ENCODE results near the gene EVC2. TPM values are rescaled to one million over a fixed set of nuclear protein-coding genes. Genes with fewer than 3 reads are reported as not detected.

The EVC2 gene
- total and polyA plus RNA-seq, 2 of the 13 experiments (the other 11 are each of a cell fraction or from before 2014, with no cell fraction given) = not detected

GRCh38 chr4:5700459-5700858 is 7.9 kb downstream of the EVC2 start:
- ATAC-seq (no peak), FAIRE-seq (no peak), DNase-seq (ENCODE audit: low spot score) (no peak)
- Histone ChIP-seq H2AFZ (ENCODE audit: low read length) (no peak overlapping the region), H3K4me1 (ENCODE audit: insufficient read depth, low read length) (no peaks in the 10 kb centered on the region), H3K4me2 (ENCODE audit: low read depth, low read length) (no peak overlapping the region), H3K4me3 (replicated peaks in 1 of 3; ENCODE audit: insufficient read depth in 1 of 3, low read depth in 2 of 3, low read length in 3 of 3) (no peak overlapping the region), H3K36me3 (replicated peaks in 1 of 2; ENCODE audit: control insufficient read depth in 1 of 2, insufficient read depth in 2 of 2, low read length in 2 of 2) (no peaks in the 10 kb centered on the region), H3K79me2 (ENCODE audit: insufficient read depth, low read length) (no peaks in the 10 kb centered on the region), H4K20me1 (ENCODE audit: insufficient read depth, low read length) (no peaks in the 10 kb centered on the region), H3K27me3 (ENCODE audit: control insufficient read depth in 1 of 2, insufficient read depth in 2 of 2, low read length in 2 of 2) (peaks cover 0 to 6% of the 10 kb centered on the region in 2 experiments; a peak in 1 of 5 replicates), H3K27ac (ENCODE audit: extremely low read length, insufficient read depth, low read length) (no peak overlapping the region), H3K9ac (ENCODE audit: insufficient read depth, low read depth, low read length) (no peak overlapping the region), H3K9me3 (ENCODE audit: low read length) (no peaks in the 10 kb centered on the region)
- WGBS (ENCODE audit: low lambda C conversion rate) = 13% methylated on average over 4 of the region's 5 CpGs
- in situ Hi-C loops (cut with HindIII; ENCODE audit: extremely low pct_ligation_motif_present, low pct_unique_long_range_greater_than_20kb) (no loop called here), intact Hi-C loops (cut with micrococcal nuclease; ENCODE audit: unreplicated experiment) (no loop called here)
- POLR2A ChIA-PET = no interaction called here
- TF ChIP-seq SAP130 (CRISPR knock-in tag; IDR thresholded peaks at IDR 0.05; ENCODE audit: low read depth) (no peak), DPF2 (CRISPR knock-in tag; IDR thresholded peaks at IDR 0.05; ENCODE audit: borderline replicate concordance, low read depth) (no peak), TARDBP (CRISPR knock-in tag; IDR thresholded peaks at IDR 0.05) (no peak), TEAD3 (CRISPR knock-in tag; optimal IDR thresholded peaks at IDR 0.05; ENCODE audit: borderline replicate concordance) (no peak)
- CTCF ChIA-PET (ENCODE audit: low intra/inter-chr PET ratio, low total read pairs) = no interaction called here
- no TSS peak for BruUV-seq (replicated peaks)

GRCh38 chr4:5696341-5696740 is 12.0 kb downstream of the EVC2 start:
- CTCF ChIA-PET (ENCODE audit: low intra/inter-chr PET ratio, low total read pairs) = no interaction called here

More at GRCh38 chr4:5696341-5696740, 12.0 kb downstream of the EVC2 start:
- Histone ChIP-seq H4K20me1 (ENCODE audit: insufficient read depth, low read length) (no peaks in the 10 kb centered on the region), H2AFZ (ENCODE audit: low read length) (no peak overlapping the region), H3K4me2 (ENCODE audit: low read depth, low read length) (no peak overlapping the region), H3K4me3 (replicated peaks in 1 of 3; ENCODE audit: insufficient read depth in 1 of 3, low read depth in 2 of 3, low read length in 3 of 3) (no peak overlapping the region), H3K9ac (ENCODE audit: insufficient read depth, low read depth, low read length) (no peak overlapping the region), H3K79me2 (ENCODE audit: insufficient read depth, low read length) (no peaks in the 10 kb centered on the region), H3K9me3 (ENCODE audit: low read length) (no peaks in the 10 kb centered on the region), H3K36me3 (replicated peaks in 1 of 2; ENCODE audit: control insufficient read depth in 1 of 2, insufficient read depth in 2 of 2, low read length in 2 of 2) (no peaks in the 10 kb centered on the region), H3K4me1 (ENCODE audit: insufficient read depth, low read length) (no peaks in the 10 kb centered on the region), H3K27ac (ENCODE audit: extremely low read length, insufficient read depth, low read length) (no peak overlapping the region), H3K27me3 (ENCODE audit: control insufficient read depth in 1 of 2, insufficient read depth in 2 of 2, low read length in 2 of 2) (peaks cover 0 to 12% of the 10 kb centered on the region in 2 experiments; a peak in 1 of 5 replicates)
- FAIRE-seq (no peak), DNase-seq (ENCODE audit: low spot score) (no peak), ATAC-seq (no peak)
- POLR2A ChIA-PET = no interaction called here
- in situ Hi-C loops (cut with HindIII; ENCODE audit: extremely low pct_ligation_motif_present, low pct_unique_long_range_greater_than_20kb) (no loop called here), intact Hi-C loops (cut with micrococcal nuclease; ENCODE audit: unreplicated experiment) (no loop called here)
- no peak for TF ChIP-seq ATF2 (CRISPR knock-in tag; IDR thresholded peaks at IDR 0.05)
- no peak for TF ChIP-seq TFDP2 (CRISPR knock-in tag; IDR thresholded peaks at IDR 0.05)
- no peak for TF ChIP-seq TBX2 (CRISPR knock-in tag; IDR thresholded peaks at IDR 0.05; ENCODE audit: borderline replicate concordance)
- TF ChIP-seq TRIM24 (CRISPR knock-in tag; IDR thresholded peaks at IDR 0.05) = no peak
- TF ChIP-seq ZNF180 (CRISPR knock-in tag; IDR thresholded peaks at IDR 0.05; ENCODE audit: borderline replicate concordance, low read depth) = no peak
- TF ChIP-seq AFF4 (CRISPR knock-in tag; IDR thresholded peaks at IDR 0.05) = no peak
- WGBS (ENCODE audit: low lambda C conversion rate) = 15% methylated on average over 5 of the region's 11 CpGs
- BruUV-seq (replicated peaks) = no TSS peak
